Stimulated activated CD8-positive, alpha-beta memory T cell treated with anti-CD3 and anti-CD28 coated beads, Interleukin-12 subunit alpha, Interleukin-12 subunit beta, amount 100 ng/mL, for 1 hour (primary cell): Measurements from ENCODE around the gene ARID1B.
"Not testable (repeated sequence)": the region's sequence is repeated elsewhere in the genome, so short reads cannot be mapped to it uniquely, and the experiment has no call there.

Source experiments
- DNase-seq: peaks from one replicate; pipeline ENCODE4 v3.0.0-alpha.2; 2020; ENCODE audit warnings: low read depth

ARID1B gene

DNA sequence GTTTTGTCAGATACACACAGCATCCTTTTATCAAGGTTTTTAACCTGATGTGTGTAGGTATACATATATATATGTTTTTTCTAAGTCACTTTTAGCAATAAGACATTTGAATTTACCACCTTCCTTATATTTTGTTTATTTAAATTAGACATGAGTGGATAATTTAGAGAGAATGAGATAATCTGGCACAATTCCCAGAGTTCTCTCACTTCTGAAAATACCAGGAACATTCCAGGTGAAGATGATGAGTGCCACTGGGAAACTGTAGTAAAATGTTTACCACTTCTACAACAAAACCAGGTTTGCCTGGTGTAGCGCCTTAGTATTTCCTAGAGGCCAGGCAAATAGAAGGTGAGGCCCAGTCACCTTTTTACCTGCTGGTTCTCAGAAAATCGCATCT lies 356.7 kb downstream of the ARID1B start:
- no peak for DNase-seq

DNA sequence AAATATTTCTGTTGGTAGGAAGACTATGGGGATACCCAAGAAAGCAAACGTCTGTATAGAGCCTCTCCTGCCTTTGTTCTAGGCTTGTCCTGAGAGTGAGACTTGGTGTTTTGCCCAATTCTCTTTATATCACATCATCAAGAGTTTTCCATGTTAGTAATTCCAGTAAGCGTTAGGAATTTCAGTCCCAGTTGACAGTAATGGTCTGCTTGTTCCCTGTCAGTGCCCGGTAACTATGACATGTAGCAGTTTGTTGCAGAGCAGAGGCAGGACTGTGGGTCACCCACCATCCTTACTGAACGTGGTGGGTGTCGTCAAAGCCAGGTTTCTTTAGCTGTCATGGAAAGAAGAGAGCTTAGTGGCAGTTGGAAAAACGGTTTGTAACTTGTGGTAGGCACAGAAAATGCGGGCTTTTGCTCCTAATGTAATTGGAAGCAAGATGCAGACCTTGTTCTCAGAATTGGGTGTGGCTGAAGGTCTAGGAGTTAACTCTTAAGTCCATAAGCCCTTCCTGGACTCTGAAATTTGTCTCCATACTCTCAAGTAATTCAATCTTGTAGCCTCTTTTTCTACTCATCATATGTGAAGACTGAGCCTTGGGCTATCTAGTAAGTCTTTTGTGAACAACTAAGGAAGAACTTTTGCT lies 357.3 kb downstream of the ARID1B start:
- DNase-seq, result no peak

- no peak for DNase-seq
Observed at GRCh38 chr6:157135691-157136090, 358.5 kb downstream of the ARID1B start.

DNA sequence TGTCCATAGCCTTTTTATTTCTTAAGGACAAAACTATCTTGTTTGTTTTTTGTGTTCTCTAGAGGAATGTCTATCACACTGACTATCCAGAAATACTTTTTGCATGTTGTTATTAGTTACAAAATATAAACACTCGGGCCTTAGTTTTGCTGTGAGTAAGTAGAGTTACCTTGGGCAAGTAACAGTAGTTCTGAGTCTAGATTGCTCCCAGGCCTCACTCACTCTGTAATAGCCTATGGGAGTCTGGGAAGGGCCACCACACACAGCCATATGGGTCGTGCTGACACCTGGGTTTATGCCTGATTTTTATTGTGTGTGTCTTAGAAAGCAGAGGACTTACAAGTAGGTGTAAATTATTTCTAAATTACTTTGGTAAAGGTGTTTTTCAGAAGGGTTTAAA lies 360.3 kb downstream of the ARID1B start:
- DNase-seq, result no peak

DNA sequence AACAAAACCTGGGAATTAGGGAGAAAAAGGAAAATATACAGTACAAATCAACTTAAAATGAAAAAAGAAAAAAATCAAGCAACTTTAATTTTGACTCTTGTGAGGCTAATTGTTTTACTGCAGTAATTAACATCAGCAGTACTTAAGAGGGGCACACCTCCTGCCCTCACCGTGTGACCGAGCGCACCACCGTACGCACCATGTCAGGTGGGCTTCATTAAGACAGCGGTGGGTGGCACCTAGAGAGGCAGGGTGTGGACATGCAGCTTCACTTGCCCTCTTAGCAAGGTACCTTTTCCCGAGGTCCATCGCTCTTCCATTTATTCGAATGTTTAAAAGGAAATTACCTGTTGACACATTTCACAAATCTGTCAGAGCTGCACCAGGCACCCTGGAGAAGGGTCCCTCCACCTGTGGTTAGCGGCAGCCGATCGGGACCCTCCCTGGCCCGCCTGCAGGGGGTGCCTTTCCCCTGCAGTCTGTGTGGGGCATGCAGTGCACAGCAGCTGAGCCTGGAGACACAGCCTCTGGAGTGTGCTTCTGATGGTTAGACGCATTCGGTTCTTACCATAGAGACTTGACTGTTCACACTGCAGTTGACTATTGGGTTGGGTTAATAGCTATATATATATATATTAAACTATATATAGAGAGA lies 362.0 kb downstream of the ARID1B start:
- no peak for DNase-seq

DNA sequence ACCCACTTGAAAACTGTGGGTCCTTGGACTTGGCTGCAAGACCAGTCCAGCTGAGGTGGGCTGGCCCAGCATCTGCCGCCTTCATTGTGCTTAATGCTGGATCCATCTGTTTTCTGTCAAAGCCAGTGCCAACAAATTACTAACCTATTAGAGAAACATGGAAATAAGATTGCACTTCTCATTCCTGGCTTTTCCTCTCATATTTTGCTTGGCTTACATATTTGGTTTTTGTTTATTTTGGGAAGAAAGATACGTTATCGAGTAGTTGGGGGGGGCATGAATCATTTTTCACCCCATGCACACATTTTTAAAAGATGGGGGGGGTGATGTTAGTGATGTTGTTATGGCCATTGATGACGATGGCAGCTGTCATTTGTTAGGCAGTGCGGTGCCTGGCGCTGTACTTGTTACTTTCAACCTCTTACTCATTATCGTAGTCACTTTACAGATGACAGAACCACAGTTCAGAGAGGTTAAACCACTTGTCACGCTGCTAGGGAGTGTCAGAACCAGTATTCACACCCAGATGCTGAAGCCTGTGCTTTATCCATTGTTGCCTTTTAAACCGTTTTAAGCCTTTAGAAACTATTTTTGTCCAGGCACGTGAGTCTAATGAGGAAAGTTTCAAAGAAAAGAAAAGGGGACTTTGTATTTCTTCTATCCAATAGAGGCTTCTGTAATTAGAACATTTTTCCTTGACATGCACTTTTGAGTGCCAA lies 366.2 kb downstream of the ARID1B start:
- DNase-seq, result no peak

GRCh38 chr6:157143890-157144798 lies 367.0 kb downstream of the ARID1B start:
- no peak for DNase-seq

- DNase-seq, result no peak
Observed at GRCh38 chr6:157144859-157145568, 367.8 kb downstream of the ARID1B start.

DNA sequence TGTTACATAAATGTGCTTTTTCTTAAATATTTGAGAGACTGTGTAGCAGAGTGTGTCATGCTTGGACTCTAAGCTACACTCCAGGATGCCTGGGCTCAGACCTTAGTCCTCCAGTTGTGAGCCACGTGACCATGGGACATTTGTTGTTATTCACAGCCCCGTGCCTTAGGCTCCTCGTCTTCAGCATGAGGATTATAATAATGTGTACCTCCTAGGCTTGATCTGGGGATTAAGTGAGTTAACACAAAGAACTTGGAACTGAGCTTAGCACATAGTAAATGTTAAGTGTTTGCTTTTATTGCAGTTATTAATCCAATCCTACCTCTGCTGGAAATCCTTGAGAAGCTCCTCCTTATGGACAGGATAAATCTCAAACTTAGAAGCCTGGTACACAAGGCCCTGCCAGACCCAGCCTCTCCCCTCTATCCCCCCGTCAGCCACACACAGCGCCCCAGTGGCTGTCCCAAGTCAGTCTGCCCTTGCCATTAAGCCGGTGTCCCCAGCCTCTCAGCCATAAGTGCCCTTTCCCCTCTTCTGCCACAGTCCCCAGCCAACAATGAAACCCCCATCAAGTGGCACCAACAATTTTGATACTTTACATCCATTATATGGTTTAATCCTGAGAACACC lies 368.6 kb downstream of the ARID1B start:
- no peak for DNase-seq

GRCh38 chr6:157147054-157148026 lies 370.2 kb downstream of the ARID1B start:
- not testable (repeated sequence) for DNase-seq

GRCh38 chr6:157148391-157149323 lies 371.5 kb downstream of the ARID1B start:
- no peak for DNase-seq

DNA sequence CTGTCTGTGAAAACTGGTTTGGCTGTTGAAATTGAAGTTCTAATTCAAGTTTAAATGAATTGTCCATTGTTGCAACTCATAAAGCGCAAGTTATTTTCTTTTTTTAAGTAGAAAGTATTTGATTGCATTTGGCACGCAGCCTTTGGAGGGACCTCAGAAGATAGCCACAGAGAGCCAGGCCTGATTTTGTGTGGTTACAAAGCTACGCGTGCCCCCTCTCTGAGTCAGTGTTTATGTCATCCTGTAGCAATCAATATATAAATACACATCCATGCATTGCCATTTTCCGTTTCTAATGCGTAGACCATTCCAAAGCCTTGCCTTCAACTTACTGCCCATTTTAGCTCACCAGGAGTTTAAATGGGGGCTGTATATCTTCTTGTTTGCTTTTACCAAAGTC lies 372.9 kb downstream of the ARID1B start:
- no peak for DNase-seq

DNA sequence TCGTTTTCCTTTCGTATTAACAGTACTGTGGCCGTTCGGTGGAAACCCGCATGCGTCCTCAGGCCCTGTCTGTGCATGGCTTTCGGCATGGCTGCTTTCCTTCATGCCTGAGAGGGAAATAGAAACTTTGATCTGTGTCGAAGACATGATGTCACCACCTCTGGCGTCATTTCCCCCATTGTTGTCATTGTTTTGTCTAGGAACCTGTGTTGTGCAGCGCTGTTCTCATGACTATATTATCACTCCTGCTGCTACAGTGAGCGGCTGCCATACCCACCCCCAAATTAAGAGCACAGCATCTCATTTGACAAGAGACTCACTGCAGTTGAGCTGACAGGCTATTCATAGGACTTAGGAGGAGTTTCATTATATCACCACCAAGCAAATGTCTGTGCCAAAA lies 373.9 kb downstream of the ARID1B start:
- DNase-seq, result no peak

GRCh38 chr6:157151989-157152388 lies 374.8 kb downstream of the ARID1B start:
- no peak for DNase-seq

- no peak for DNase-seq
Observed at GRCh38 chr6:157152556-157152955, 375.4 kb downstream of the ARID1B start.

DNA sequence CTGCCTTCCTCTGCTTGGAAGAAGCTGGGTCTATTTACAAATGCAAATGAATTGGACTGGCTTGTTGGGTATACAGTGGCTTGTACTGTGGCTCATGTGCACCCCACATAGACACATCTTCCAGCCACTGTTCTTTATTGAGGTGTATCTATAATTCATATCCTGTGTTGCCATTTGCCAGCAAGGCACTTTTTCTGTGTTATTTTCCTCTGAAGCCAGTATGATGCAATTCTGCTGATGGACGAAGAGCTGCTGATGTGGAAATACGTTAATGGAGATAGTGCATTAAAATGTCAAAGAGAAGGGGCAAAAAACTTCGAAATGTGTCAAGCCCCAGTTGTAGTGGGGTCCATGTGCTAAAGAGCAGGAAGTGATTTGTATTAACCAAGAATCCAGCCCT lies 378.6 kb downstream of the ARID1B start:
- DNase-seq, result no peak

GRCh38 chr6:157157258-157157657 lies 380.1 kb downstream of the ARID1B start:
- no peak for DNase-seq

DNA sequence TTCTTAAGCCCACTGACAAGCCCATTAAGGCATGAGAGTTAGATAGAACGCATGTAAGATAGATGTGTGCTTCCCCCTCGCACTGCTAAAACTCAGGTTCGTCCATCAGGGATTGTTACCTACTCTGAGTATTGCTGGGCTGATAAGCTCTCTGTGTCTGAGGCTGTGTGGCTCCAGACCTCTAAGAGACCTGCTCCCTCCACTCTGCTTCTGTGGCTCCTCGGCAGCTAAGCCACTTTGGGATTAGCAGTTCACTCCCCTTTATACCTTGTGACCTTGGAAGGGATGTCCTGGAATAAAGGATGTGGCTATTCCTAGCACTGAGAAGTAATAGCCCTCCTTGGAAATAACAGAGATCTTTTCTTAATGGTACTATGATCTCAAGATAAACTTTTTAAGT lies 381.3 kb downstream of the ARID1B start:
- no peak for DNase-seq

DNA sequence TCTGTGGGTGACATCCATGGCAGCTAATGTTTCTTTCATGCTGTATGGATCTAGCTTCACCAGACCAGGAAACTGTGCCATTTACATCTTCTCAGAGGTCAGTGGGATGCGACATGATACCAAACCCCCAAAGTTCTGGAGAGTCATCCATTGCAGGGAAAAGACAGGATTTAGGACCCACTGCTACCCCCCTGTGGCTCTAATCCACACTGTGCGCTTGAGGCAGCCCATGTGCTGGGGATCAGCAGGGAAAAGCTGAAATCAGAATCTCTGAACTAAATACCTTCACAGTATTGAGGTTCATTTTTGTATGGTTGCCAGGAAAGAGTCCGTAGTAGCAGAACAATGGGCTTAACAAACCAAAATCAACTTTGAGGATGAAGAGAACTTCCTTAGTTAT lies 381.7 kb downstream of the ARID1B start:
- no peak for DNase-seq
